22Rv1 (cell line): ENCODE results near the gene MAPK6.

ENCODE experiments used
- CTCF ChIP-seq: fragments of 450-650 bp; IDR thresholded peaks from 2 replicates; pipeline ENCODE4 v1.5.1; 2017; ENCODE audit warnings: mild to moderate bottlenecking
- ZFX ChIP-seq: fragments of 450-650 bp; IDR thresholded peaks from 2 replicates; pipeline ENCODE4 v1.6.1; 2017; ENCODE audit warnings: antibody characterized with exemption, borderline replicate concordance

DNA sequence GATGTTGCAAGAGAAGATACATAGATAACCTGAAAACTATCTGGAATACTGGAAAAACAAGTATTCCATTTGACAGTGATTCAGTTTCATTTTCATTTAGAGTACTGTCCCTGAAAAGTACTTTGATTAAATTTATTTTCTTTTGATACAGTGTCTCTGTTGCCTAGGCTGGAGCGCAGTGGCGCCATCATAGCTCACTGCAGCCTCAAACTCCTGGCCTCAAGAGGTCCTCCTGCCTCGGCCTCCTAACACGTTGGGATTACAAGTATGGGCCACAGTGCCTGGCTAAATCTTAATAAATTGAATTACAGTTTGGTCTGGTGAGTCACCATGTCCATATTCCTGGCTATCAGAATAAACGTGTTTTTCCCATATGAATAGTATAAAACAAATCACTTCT is 45.8 kb upstream of the MAPK6 start:
- TF ChIP-seq CTCF (no peak), ZFX (no peak)
